Measurements from ENCODE around the gene HYPK. TPM values are rescaled to one million over a fixed set of nuclear protein-coding genes. Genes with fewer than 3 reads are reported as not detected.
"Not testable (repeated sequence)": the region's sequence is repeated elsewhere in the genome, so short reads cannot be mapped to it uniquely, and the experiment has no call there.

The HYPK gene
- total RNA-seq, 2 experiments from 2014 or later: 17.6 to 18.5 TPM

DNA sequence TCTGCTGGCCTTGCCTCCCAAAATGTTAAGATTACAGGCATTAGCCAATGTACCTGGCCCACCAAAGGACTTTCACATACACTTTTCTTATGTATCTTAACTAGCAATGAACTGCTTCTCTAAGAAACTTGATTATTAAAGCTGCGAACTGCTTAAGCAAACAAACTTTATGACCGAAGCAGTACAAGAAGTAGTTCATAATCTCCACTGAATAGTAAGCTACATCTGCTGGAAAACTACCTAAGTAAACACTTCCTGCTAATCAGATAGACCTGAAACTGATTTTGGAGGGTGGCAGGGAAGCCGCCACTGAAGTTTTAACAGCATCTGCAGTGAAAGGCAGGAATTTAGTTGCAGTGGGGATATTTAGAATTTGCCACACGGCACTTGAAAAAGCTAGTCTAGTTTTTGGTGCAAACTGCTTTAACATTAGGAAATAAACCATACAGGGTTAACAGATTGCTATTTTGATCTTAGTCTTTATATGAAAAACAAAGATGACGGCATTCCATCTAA lies 8.1 kb downstream of the HYPK start:
- peaks cover 81% of the 10 kb centered on the region for H3K36me3 ChIP-seq (ENCODE audit: insufficient read depth, low read length)
- H3K36me3 Mint-ChIP-seq (ENCODE audit: low read depth): peaks cover 81% of the 10 kb centered on the region
- no peak overlapping the region for H3K27ac Mint-ChIP-seq
- no peak overlapping the region for H3K4me3 Mint-ChIP-seq
- CTCF ChIA-PET: interaction anchor here (1.6 kb wide), 1 partner anchor 16 kb away, joined by 4 read pairs; the partner anchor contains the start of gene SERF2
- POLR2A ChIA-PET: interaction anchor here (1.1 kb wide), 1 partner anchor 16 kb away, joined by 4 read pairs; the partner anchor contains the start of gene MFAP1
- H3K4me3 ChIP-seq (ENCODE audit: low read length): no peak overlapping the region
- no peaks in the 10 kb centered on the region for H3K27me3 Mint-ChIP-seq
- no peaks in the 10 kb centered on the region for H3K9me3 ChIP-seq (ENCODE audit: control insufficient read depth in 1 of 2, insufficient read depth in 1 of 2, low read length in 2 of 2)
- TF ChIP-seq, protein P1, sequence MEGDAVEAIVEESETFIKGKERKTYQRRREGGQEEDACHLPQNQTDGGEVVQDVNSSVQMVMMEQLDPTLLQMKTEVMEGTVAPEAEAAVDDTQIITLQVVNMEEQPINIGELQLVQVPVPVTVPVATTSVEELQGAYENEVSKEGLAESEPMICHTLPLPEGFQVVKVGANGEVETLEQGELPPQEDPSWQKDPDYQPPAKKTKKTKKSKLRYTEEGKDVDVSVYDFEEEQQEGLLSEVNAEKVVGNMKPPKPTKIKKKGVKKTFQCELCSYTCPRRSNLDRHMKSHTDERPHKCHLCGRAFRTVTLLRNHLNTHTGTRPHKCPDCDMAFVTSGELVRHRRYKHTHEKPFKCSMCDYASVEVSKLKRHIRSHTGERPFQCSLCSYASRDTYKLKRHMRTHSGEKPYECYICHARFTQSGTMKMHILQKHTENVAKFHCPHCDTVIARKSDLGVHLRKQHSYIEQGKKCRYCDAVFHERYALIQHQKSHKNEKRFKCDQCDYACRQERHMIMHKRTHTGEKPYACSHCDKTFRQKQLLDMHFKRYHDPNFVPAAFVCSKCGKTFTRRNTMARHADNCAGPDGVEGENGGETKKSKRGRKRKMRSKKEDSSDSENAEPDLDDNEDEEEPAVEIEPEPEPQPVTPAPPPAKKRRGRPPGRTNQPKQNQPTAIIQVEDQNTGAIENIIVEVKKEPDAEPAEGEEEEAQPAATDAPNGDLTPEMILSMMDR (IDR thresholded peaks at IDR 0.05): no peak
- no peaks in the 10 kb centered on the region for H3K27me3 ChIP-seq (ENCODE audit: control insufficient read depth in 1 of 2, insufficient read depth in 2 of 2, low read length in 2 of 2)
- no peak overlapping the region for H3K27ac ChIP-seq (ENCODE audit: low read depth in 1 of 2, low read length in 2 of 2)
- DNase-seq (no peak), ATAC-seq (ENCODE audit: poor library complexity) (no peak)
- H3K4me1 Mint-ChIP-seq (ENCODE audit: low read depth): peaks cover 4% of the 10 kb centered on the region
- intact Hi-C loops (cut with DNase I, micrococcal nuclease): no loop called here
- H3K4me1 ChIP-seq (ENCODE audit: insufficient read depth, low read length): no peaks in the 10 kb centered on the region
- no peaks in the 10 kb centered on the region for H3K9me3 Mint-ChIP-seq

DNA sequence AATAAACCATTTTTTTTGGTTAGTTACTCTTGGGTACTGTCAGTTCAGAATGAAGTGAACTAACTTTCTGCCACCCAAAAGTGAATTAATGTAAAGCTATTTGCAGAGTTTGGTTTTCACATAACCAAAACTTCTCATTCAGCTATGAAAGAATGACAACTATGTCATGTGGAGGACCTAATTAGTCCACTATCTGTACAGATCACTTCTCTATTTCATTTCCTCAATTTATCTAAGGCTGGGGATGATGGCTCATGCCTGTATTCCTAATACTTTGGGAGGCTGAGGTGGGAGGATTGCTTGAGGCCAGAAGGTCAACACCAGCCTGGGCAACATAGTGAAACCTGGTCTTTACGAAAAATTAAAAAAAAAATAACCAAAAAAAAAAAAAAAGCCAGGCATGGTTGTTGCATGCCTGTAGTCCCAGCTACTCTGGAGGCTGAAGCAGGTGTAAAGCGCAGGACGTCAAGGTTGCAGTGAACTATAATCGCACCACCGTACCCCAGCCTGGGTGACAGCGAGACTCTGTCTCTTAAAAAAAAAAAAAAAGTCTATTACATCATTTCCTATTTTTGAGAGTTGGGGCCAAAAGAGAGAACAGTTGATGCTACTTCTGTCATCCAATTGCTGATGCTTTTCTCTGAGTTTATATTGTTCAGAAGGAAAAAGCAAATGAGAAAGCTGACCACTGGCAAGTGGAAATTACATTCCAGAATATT lies 8.7 kb downstream of the HYPK start:
- ATAC-seq (ENCODE audit: poor library complexity) (no peak), DNase-seq (no peak)
- no peak overlapping the region for H3K4me3 Mint-ChIP-seq
- intact Hi-C loops (cut with DNase I, micrococcal nuclease): no loop called here
- H3K27me3 Mint-ChIP-seq: no peaks in the 10 kb centered on the region
- peaks cover 4% of the 10 kb centered on the region for H3K4me1 Mint-ChIP-seq (ENCODE audit: low read depth)
- Histone ChIP-seq H3K9me3 (ENCODE audit: control insufficient read depth in 1 of 2, insufficient read depth in 1 of 2, low read length in 2 of 2) (no peaks in the 10 kb centered on the region), H3K4me3 (ENCODE audit: low read length) (no peak overlapping the region), H3K36me3 (ENCODE audit: insufficient read depth, low read length) (peaks cover 84% of the 10 kb centered on the region), H3K4me1 (ENCODE audit: insufficient read depth, low read length) (no peaks in the 10 kb centered on the region), H3K27me3 (ENCODE audit: control insufficient read depth in 1 of 2, insufficient read depth in 2 of 2, low read length in 2 of 2) (no peaks in the 10 kb centered on the region), H3K27ac (ENCODE audit: low read depth in 1 of 2, low read length in 2 of 2) (no peak overlapping the region)
- TF ChIP-seq, protein P1 (IDR thresholded peaks at IDR 0.05): no peak
- CTCF ChIA-PET: interaction anchor here (0.8 to 1.6 kb wide), 4 partner anchors 9 to 33 kb away, joined by 3 to 5 read pairs (median 4); partner anchors contain the start of genes ELL3, HYPK, SERF2 and SERINC4
- H3K9me3 Mint-ChIP-seq: no peaks in the 10 kb centered on the region
- POLR2A ChIA-PET: interaction anchor here (1.1 kb wide), 2 partner anchors 9 to 16 kb away, joined by 3 to 4 read pairs; partner anchors contain the start of genes HYPK, MFAP1 and SERINC4
- peaks cover 84% of the 10 kb centered on the region for H3K36me3 Mint-ChIP-seq (ENCODE audit: low read depth)
- no peak overlapping the region for H3K27ac Mint-ChIP-seq

DNA sequence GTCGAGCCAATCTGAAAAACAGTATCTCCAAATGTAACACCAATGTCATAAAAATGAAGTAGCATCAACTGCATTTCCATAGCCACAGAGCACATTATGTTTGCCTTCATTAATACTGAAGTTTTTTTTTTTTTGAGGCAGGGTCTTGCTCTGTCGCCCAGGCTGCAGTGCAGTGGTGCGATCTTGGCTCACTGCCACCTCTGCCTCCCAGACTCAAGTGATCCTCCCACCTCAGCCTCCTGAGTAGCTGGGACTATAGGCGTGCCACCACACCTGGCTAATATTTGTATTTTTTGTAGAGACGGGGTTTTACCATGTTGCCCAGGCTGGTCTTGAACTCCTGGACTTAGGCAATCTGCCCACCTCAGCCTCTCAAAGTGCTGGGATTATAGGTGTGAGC lies 14.7 kb downstream of the HYPK start:
- H3K36me3 Mint-ChIP-seq (ENCODE audit: low read depth): peaks cover 67% of the 10 kb centered on the region
- H3K4me3 Mint-ChIP-seq; H3K27ac Mint-ChIP-seq; H3K27ac ChIP-seq (ENCODE audit: low read depth in 1 of 2, low read length in 2 of 2); H3K4me1 Mint-ChIP-seq (ENCODE audit: low read depth); DNase-seq; H3K4me3 ChIP-seq (ENCODE audit: low read length); ATAC-seq (ENCODE audit: poor library complexity); H3K27me3 ChIP-seq (ENCODE audit: control insufficient read depth in 1 of 2, insufficient read depth in 2 of 2, low read length in 2 of 2); H3K27me3 Mint-ChIP-seq; intact Hi-C loops (cut with DNase I, micrococcal nuclease); H3K9me3 Mint-ChIP-seq; H3K9me3 ChIP-seq (ENCODE audit: control insufficient read depth in 1 of 2, insufficient read depth in 1 of 2, low read length in 2 of 2): not testable (repeated sequence)
- Histone ChIP-seq H3K36me3 (ENCODE audit: insufficient read depth, low read length) (peaks cover 72% of the 10 kb centered on the region), H3K4me1 (ENCODE audit: insufficient read depth, low read length) (peaks cover 15% of the 10 kb centered on the region)
- CTCF ChIA-PET: interaction anchor here (1.0 kb wide), 1 partner anchor 38 kb away, joined by 3 read pairs; the partner anchor contains the start of gene ELL3
- POLR2A ChIA-PET: interaction anchor here (1.4 kb wide), 1 partner anchor 15 kb away, joined by 5 read pairs; the partner anchor contains the start of gene HYPK
